ENCODE data around the gene HMCN2.

Gene HMCN2

GRCh38 chr9:130290291-130291181, 25.0 kb downstream of the HMCN2 start:
- no peak for DNase-seq (ENCODE audit: low read depth)

GRCh38 chr9:130291474-130291873, 25.9 kb downstream of the HMCN2 start:
- no peak for DNase-seq (ENCODE audit: low read depth)

GRCh38 chr9:130292106-130292505, 26.5 kb downstream of the HMCN2 start:
- DNase-seq (ENCODE audit: low read depth) = no peak

GRCh38 chr9:130294664-130295063, 29.1 kb downstream of the HMCN2 start:
- DNase-seq (ENCODE audit: low read depth) = no peak

GRCh38 chr9:130295431-130295830, 29.9 kb downstream of the HMCN2 start:
- no peak for DNase-seq (ENCODE audit: low read depth)

- no peak for DNase-seq (ENCODE audit: low read depth)
These were observed 30.6 kb downstream of the HMCN2 start for GRCh38 chr9:130295945-130296782.

GRCh38 chr9:130296783-130297055, 31.2 kb downstream of the HMCN2 start:
- no peak for DNase-seq (ENCODE audit: low read depth)

- DNase-seq (ENCODE audit: low read depth) = no peak
These were observed 31.8 kb downstream of the HMCN2 start for GRCh38 chr9:130297371-130297770.

- no peak for DNase-seq (ENCODE audit: low read depth)
These were observed 33.2 kb downstream of the HMCN2 start for GRCh38 chr9:130298662-130299279.

- DNase-seq (ENCODE audit: low read depth) = no peak
These were observed 34.4 kb downstream of the HMCN2 start for GRCh38 chr9:130299785-130300615.

GRCh38 chr9:130300739-130301138, 35.2 kb downstream of the HMCN2 start:
- no peak for DNase-seq (ENCODE audit: low read depth)

- DNase-seq (ENCODE audit: low read depth) = no peak
These were observed 36.1 kb downstream of the HMCN2 start for GRCh38 chr9:130301483-130302286.

GRCh38 chr9:130302785-130303612, 37.4 kb downstream of the HMCN2 start:
- no peak for DNase-seq (ENCODE audit: low read depth)

GRCh38 chr9:130303613-130304055, 38.1 kb downstream of the HMCN2 start:
- no peak for DNase-seq (ENCODE audit: low read depth)

GRCh38 chr9:130304116-130304515, 38.6 kb downstream of the HMCN2 start:
- no peak for DNase-seq (ENCODE audit: low read depth)

GRCh38 chr9:130304643-130305042, 39.1 kb downstream of the HMCN2 start:
- DNase-seq (ENCODE audit: low read depth) = no peak

- no peak for DNase-seq (ENCODE audit: low read depth)
These were observed 39.8 kb downstream of the HMCN2 start for GRCh38 chr9:130305381-130305780.

GRCh38 chr9:130306823-130307666, 41.5 kb downstream of the HMCN2 start:
- no peak for DNase-seq (ENCODE audit: low read depth)

- DNase-seq (ENCODE audit: low read depth) = no peak
These were observed 42.0 kb downstream of the HMCN2 start for GRCh38 chr9:130307667-130307943.
